22Rv1 (cell line): Measurements from ENCODE around the gene IL1RAPL2.

ENCODE experiments used
- CTCF ChIP-seq: fragments of 450-650 bp; IDR thresholded peaks from 2 replicates; pipeline ENCODE4 v1.5.1; 2017; ENCODE audit warnings: mild to moderate bottlenecking
- ZFX ChIP-seq: fragments of 450-650 bp; IDR thresholded peaks from 2 replicates; pipeline ENCODE4 v1.6.1; 2017; ENCODE audit warnings: antibody characterized with exemption, borderline replicate concordance

- TF ChIP-seq CTCF (no peak), ZFX (no peak)
These were observed 783.5 kb downstream of the IL1RAPL2 start for GRCh38 chrX:105349476-105349875.
